Measurements from ENCODE around the gene DOCK9.
"Not testable (repeated sequence)": the region's sequence is repeated elsewhere in the genome, so short reads cannot be mapped to it uniquely, and the experiment has no call there.

Gene DOCK9

GRCh38 chr13:98916403-98916802 is 61.5 kb downstream of the DOCK9 start:
- no peak for DNase-seq (ENCODE audit: low read depth in 2 of 2)

GRCh38 chr13:98915981-98916380 is 61.9 kb downstream of the DOCK9 start:
- DNase-seq (ENCODE audit: low read depth in 2 of 2): no peak

- no peak for DNase-seq (ENCODE audit: low read depth in 2 of 2)
These were observed 62.3 kb downstream of the DOCK9 start for GRCh38 chr13:98915563-98915962.

GRCh38 chr13:98913741-98914140 is 64.1 kb downstream of the DOCK9 start:
- no peak for DNase-seq (ENCODE audit: low read depth in 2 of 2)

GRCh38 chr13:98912846-98913245 is 65.0 kb downstream of the DOCK9 start:
- no peak for DNase-seq (ENCODE audit: low read depth in 2 of 2)

- DNase-seq (ENCODE audit: low read depth in 2 of 2): no peak
These were observed 67.3 kb downstream of the DOCK9 start for GRCh38 chr13:98910501-98910951.

- DNase-seq (ENCODE audit: low read depth in 2 of 2): no peak
These were observed 68.8 kb downstream of the DOCK9 start for GRCh38 chr13:98909016-98909415.

GRCh38 chr13:98906746-98907502 is 70.9 kb downstream of the DOCK9 start:
- no peak for DNase-seq (ENCODE audit: low read depth in 2 of 2)

GRCh38 chr13:98905199-98905598 is 72.7 kb downstream of the DOCK9 start:
- no peak for DNase-seq (ENCODE audit: low read depth in 2 of 2)

GRCh38 chr13:98900442-98900841 is 77.4 kb downstream of the DOCK9 start:
- DNase-seq (ENCODE audit: low read depth in 2 of 2): no peak

GRCh38 chr13:98897706-98898105 is 80.2 kb downstream of the DOCK9 start:
- no peak for DNase-seq (ENCODE audit: low read depth in 2 of 2)

GRCh38 chr13:98896868-98897144 is 81.1 kb downstream of the DOCK9 start:
- DNase-seq (ENCODE audit: low read depth in 2 of 2): no peak

GRCh38 chr13:98896083-98896867 is 81.6 kb downstream of the DOCK9 start:
- DNase-seq (ENCODE audit: low read depth in 2 of 2): no peak

- DNase-seq (ENCODE audit: low read depth in 2 of 2): not testable (repeated sequence)
These were observed 83.0 kb downstream of the DOCK9 start for GRCh38 chr13:98894814-98895213.

- no peak for DNase-seq (ENCODE audit: low read depth in 2 of 2)
These were observed 84.5 kb downstream of the DOCK9 start for GRCh38 chr13:98893371-98893770.

GRCh38 chr13:98892821-98893220 is 85.0 kb downstream of the DOCK9 start:
- DNase-seq (ENCODE audit: low read depth in 2 of 2): no peak

- no peak for DNase-seq (ENCODE audit: low read depth in 2 of 2)
These were observed 85.8 kb downstream of the DOCK9 start for GRCh38 chr13:98892077-98892476.

GRCh38 chr13:98890925-98891324 is 86.9 kb downstream of the DOCK9 start:
- no peak for DNase-seq (ENCODE audit: low read depth in 2 of 2)

GRCh38 chr13:98890186-98890585 is 87.7 kb downstream of the DOCK9 start:
- peak; percentile 15 to 17 for DNase-seq (ENCODE audit: low read depth in 2 of 2)

- DNase-seq (ENCODE audit: low read depth in 2 of 2): no peak
These were observed 88.3 kb downstream of the DOCK9 start for GRCh38 chr13:98889419-98890085.

- no peak for DNase-seq (ENCODE audit: low read depth in 2 of 2)
These were observed 89.0 kb downstream of the DOCK9 start for GRCh38 chr13:98888890-98889279.

GRCh38 chr13:98888222-98888889 is 89.5 kb downstream of the DOCK9 start:
- no peak for DNase-seq (ENCODE audit: low read depth in 2 of 2)
